LoVo (cell line): ENCODE results near the gene KRTAP5-10.
"Not testable (repeated sequence)": the region's sequence is repeated elsewhere in the genome, so short reads cannot be mapped to it uniquely, and the experiment has no call there.

Experiments
- DNase-seq: peaks from one replicate; pipeline ENCODE4 v3.0.0-alpha.2; 2016; ENCODE audit warnings: low spot score

Gene KRTAP5-10

DNA sequence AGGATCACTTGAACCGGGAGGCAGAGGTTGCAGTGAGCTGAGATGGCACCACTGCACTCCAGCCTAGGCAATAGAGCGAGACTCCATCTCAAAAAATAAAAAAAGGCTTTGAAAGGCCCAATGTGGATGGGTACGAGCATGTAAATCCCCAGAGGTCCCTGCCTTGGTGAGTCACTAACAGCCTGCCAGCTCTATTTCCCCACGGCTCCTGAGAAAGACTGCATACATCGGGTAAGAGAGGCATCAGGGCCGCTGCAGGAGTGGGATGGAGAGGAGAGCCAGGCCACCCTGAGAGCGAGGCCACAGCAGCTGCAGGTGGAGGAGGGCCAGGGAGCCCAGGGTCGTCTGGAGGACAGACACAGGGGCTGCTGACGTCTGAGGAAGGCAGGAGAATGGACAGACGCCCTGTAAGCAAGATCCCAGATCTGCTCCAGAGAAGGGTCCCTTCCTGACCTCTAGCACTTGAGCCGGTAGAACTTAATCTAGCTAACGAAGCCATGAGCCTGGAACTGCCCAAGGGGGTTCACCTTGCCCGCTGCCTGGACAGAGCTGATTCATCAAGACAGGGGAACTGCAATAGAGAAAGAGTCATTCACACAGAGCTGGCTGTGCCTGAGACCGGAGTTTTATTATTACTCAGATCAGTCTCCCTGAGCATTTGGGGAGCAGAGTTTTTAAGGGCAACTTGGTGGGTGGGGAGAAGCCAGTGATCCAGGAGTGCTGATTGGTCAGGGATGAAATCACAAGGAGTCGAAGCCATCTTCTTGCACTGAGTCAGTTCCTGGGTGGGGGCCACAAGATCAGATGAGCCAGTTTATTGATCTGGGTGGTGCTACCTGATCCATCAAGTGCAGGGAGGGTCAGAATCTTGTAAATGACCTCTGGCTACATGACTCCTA, 22.2 kb upstream of the KRTAP5-10 start:
- DNase-seq, result no peak

- DNase-seq, result no peak
Observed at GRCh38 chr11:71543866-71544265, 21.5 kb upstream of the KRTAP5-10 start.

DNA sequence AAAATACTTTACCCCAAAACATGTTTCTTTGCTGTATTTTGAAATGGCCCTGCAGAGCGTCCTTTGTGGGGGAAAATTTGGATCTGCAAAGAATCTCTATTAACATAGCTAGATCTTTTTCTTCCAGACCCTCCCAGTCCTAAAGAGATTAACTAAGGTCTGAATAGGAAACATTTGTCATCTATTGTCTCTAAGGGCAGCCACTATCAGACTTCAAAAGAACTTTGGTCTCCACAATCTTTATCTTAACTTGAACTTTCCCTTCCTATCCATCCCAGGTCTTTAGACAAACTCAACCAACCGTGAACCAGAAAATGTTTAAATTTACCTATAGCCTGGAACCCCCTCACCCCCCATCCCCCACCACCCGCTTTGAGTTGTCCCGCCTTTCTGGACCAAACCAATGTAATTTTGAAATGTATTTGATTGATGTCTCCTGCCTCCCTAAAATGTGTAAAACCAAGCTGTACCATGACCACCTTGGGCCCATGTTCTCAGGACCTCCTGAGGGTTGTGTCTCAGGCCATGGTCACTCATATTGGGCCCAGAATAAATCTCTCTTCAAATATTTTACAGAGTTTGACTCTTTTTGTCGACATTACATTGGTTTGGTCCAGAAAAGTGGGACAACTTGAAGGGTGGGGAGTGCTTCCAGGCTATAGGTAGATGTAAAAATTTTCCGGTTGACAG, 20.7 kb upstream of the KRTAP5-10 start:
- DNase-seq, result no peak

- no peak for DNase-seq
Observed at GRCh38 chr11:71545405-71545966, 19.9 kb upstream of the KRTAP5-10 start.

- DNase-seq, result no peak
Observed at GRCh38 chr11:71548120-71548519, 17.2 kb upstream of the KRTAP5-10 start, which contains the start of gene KRTAP5-9. Gene KRTAP5-9, plus strand, starts transcription at chr11:71548420. Its CDS starts 238 bp downstream, at chr11:71548658.

DNA sequence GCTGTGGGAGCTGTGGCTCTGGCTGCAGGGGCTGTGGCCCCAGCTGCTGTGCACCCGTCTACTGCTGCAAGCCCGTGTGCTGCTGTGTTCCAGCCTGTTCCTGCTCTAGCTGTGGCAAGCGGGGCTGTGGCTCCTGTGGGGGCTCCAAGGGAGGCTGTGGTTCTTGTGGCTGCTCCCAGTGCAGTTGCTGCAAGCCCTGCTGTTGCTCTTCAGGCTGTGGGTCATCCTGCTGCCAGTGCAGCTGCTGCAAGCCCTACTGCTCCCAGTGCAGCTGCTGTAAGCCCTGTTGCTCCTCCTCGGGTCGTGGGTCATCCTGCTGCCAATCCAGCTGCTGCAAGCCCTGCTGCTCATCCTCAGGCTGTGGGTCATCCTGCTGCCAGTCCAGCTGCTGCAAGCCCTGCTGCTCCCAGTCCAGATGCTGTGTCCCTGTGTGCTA, 16.6 kb upstream of the KRTAP5-10 start:
- DNase-seq, result no peak

- no peak for DNase-seq
Observed at GRCh38 chr11:71551711-71552110, 13.7 kb upstream of the KRTAP5-10 start.

DNA sequence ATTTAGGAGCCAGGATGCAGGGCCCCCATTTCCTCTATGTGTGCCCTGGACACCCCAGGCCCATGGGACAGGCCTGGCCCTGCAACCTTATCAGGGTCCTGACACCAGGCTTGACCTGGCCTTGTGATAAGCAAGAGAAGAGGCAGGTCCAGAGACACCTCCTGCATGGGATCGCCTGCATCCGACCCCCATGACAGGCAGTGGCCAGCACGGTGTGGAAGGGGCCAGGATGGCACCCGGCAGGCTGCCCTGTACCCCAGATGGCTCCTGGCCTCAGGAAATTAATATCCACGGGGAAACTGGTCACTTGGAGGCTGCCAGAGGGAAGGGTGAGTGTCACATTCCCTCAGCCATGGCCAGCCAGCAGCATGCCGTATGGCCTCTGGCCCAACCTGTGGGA, 10.4 kb upstream of the KRTAP5-10 start:
- no peak for DNase-seq

- no peak for DNase-seq
Observed at GRCh38 chr11:71555508-71555907, 9.9 kb upstream of the KRTAP5-10 start.

DNA sequence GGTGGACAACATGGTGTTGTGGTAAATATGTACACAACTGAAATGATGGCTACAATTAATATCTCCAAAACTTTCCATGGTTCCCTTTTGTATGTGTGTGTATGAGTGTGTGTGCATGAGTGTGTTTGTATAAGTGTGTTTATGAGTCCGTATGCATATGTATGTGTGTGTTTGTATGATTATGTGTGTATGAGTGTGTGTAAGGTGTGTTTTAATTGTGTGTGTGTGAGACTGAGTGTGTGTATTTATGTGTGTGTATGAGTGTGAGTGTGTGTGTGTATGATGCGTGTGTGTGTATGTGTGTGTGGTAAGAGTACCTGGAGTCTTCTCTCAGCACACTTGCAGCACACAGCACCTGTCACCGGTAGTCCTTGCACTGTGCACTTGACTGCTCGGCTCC, 9.3 kb upstream of the KRTAP5-10 start:
- DNase-seq, result no peak

GRCh38 chr11:71557257-71557656, 8.1 kb upstream of the KRTAP5-10 start:
- no peak for DNase-seq

- DNase-seq, result no peak
Observed at GRCh38 chr11:71558996-71559395, 6.4 kb upstream of the KRTAP5-10 start.

DNA sequence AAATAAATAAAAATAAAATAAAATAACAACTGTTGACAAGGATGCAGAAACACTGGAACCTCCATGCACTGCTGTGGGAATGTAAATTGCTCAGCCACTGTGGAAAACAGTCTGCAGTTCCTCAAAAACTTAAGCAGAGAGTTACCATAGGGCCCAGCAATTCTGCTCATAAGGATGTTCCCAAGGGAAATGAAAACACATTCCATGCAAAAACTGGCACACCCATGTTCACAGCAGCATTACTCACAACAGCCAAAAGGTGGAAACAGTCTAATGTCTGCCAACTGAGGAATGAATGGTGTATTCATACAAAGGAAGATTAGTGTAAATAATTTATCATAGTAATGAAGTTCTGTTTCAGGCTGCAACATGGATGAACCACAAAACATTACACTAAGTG, 3.2 kb upstream of the KRTAP5-10 start:
- peak; percentile 11 for DNase-seq

DNA sequence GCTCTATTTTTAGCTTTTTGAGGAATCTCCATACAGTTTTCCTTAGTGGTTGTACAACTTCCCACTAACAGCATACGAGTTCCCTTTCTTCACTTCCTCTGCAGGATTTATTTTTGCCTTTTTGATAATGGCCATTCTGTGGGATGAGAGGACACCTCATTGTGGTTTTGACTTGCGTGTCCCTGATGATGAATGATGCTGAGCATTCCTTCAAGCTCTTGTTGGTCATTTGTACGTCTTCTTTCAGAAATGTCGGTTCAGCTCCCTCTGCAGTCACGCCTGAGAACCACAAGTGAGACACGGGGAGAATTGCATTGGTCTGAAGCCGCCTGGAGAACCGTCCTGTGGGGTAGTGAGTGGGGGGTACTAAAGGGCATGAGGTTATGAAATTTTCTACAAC, 2.0 kb upstream of the KRTAP5-10 start:
- peak; percentile 34 for DNase-seq

DNA sequence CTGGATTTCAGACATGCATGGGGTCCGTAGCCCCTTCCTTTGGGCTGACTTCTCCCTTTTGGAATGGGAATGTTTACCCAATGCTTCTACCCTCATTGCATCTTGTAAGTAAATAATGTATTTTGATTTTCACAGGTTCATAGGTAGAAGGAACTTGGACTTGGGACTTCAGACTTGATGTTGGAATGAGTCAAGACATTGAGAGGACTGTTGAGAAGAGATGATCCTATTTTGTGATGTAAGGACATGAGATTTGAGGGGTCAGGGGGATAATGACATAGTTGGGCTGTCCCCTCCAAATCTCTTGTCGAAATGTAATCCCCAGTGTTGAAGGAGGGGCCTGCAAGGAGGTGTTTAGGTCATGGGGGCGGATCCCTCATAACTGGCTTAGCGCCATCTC, 933 bp upstream of the KRTAP5-10 start:
- DNase-seq, result no peak

DNA sequence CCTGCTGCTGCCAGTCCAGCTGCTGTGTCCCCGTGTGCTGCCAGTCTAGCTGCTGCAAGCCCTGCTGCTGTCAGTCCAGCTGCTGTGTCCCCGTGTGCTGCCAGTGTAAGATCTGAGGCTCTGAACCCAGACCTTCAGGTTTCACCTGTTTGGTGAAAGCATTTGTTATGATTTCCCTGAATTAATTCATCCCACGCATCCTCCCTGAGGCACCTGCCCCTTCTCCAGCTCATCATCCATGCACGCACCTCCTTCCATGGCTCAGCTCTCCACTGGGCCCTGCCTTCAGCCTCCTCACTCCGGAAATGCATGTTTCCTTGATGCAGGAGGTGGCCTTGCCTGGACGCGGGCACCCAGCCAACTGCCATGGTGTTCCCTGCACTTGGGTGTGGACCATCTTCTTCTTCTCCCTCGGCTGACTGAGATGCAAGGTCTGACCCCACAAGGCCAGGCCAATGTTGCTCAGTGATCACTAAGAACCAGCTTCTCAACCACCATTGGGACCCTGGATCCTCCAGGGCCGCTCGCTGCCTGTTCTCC, 788 bp downstream of the KRTAP5-10 start:
- no peak for DNase-seq

- DNase-seq, result not testable (repeated sequence)
Observed at GRCh38 chr11:71566626-71567599, 1.6 kb downstream of the KRTAP5-10 start.

GRCh38 chr11:71567633-71568032, 2.3 kb downstream of the KRTAP5-10 start:
- not testable (repeated sequence) for DNase-seq

GRCh38 chr11:71568704-71569349, 3.5 kb downstream of the KRTAP5-10 start:
- DNase-seq, result no peak

- DNase-seq, result not testable (repeated sequence)
Observed at GRCh38 chr11:71571101-71571850, 5.9 kb downstream of the KRTAP5-10 start.
